AG04449 (cell line): Measurements from ENCODE around the gene PTTG1IP2.

Source experiments
- CTCF ChIA-PET: fragments of 350-600 bp; formaldehyde crosslinking; extraction: SDS; loops from one replicate; lab custom pipeline; 2021; ENCODE audit warnings: antibody characterized with exemption; lab: Yijun Ruan, JAX
- POLR2A ChIA-PET: fragments of 400-600, 350-600 bp; formaldehyde crosslinking; extraction: SDS; loops from one replicate; lab custom pipeline; 2020; ENCODE audit warnings: antibody characterized with exemption, inconsistent platforms; lab: Yijun Ruan, JAX
- DNase-seq: peaks from one replicate; pipeline ENCODE4 v3.0.0-alpha.2; 2010; ENCODE audit warnings: low read depth, low spot score
- H3K4me3 ChIP-seq: 2 replicates; pipeline ENCODE4 v1.5.1; 2011; ENCODE audit warnings: low read depth, mild to moderate bottlenecking, control low read depth, low read length
- CTCF ChIP-seq: IDR thresholded peaks from one replicate; pipeline ENCODE4 v1.5.1; 2011; ENCODE audit warnings: mild to moderate bottlenecking, moderate library complexity, low read length, control low read depth, inconsistent platforms; ENCODE audit not compliant: insufficient read depth; ENCODE audit errors: missing control alignments

The PTTG1IP2 gene

GRCh38 chr7:90472805-90473540 lies 3.5 kb downstream of the PTTG1IP2 start:
- CTCF ChIA-PET = no interaction called here
- H3K4me3 ChIP-seq = no peak overlapping the region
- DNase-seq = no peak
- POLR2A ChIA-PET = no interaction called here
- TF ChIP-seq CTCF = no peak

- no peak for DNase-seq
- ChIA-PET POLR2A (no interaction called here), CTCF (interaction anchor here (1.0 kb wide), 1 partner anchor 13 kb away, joined by 4 read pairs; no protein-coding TSS in a partner anchor)
- TF ChIP-seq CTCF = no peak
- no peak overlapping the region for H3K4me3 ChIP-seq
These were observed 4.4 kb downstream of the PTTG1IP2 start for GRCh38 chr7:90473814-90474213.

- DNase-seq = peak; percentile 64
- TF ChIP-seq CTCF = no peak
- ChIA-PET CTCF (interaction anchor here (1.0 kb wide), 1 partner anchor 13 kb away, joined by 4 read pairs; no protein-coding TSS in a partner anchor), POLR2A (no interaction called here)
- no peak overlapping the region for H3K4me3 ChIP-seq
These were observed 5.1 kb downstream of the PTTG1IP2 start for GRCh38 chr7:90474284-90475210.

- ChIA-PET CTCF (no interaction called here), POLR2A (no interaction called here)
- TF ChIP-seq CTCF = no peak
- no peak overlapping the region for H3K4me3 ChIP-seq
- DNase-seq = no peak
These were observed 13.8 kb downstream of the PTTG1IP2 start for GRCh38 chr7:90483251-90483650.

GRCh38 chr7:90484706-90485105 lies 15.3 kb downstream of the PTTG1IP2 start:
- no peak for TF ChIP-seq CTCF
- H3K4me3 ChIP-seq = no peak overlapping the region
- DNase-seq = no peak
- ChIA-PET CTCF (interaction anchor here (0.6 to 1.0 kb wide), 2 partner anchors 29 to 265 kb away, joined by 3 read pairs; no protein-coding TSS in a partner anchor), POLR2A (no interaction called here)
